B cell (primary cell): ENCODE results near the gene HSD17B4.
"Not testable (repeated sequence)": the region's sequence is repeated elsewhere in the genome, so short reads cannot be mapped to it uniquely, and the experiment has no call there.

Experiments
- EZH2 ChIP-seq: IDR thresholded peaks from 2 replicates; pipeline ENCODE4 v1.6.1; 2012; ENCODE audit warnings: borderline replicate concordance, low read depth, mild to moderate bottlenecking, moderate library complexity, low read length; ENCODE audit not compliant: insufficient read depth, poor library complexity, severe bottlenecking
- TF ChIP-seq, protein P1 (sequence below): fragments of 200-600 bp; IDR thresholded peaks from one replicate; pipeline ENCODE4 v1.8.0; 2022; ENCODE audit warnings: antibody characterized with exemption, mild to moderate bottlenecking

DNA sequence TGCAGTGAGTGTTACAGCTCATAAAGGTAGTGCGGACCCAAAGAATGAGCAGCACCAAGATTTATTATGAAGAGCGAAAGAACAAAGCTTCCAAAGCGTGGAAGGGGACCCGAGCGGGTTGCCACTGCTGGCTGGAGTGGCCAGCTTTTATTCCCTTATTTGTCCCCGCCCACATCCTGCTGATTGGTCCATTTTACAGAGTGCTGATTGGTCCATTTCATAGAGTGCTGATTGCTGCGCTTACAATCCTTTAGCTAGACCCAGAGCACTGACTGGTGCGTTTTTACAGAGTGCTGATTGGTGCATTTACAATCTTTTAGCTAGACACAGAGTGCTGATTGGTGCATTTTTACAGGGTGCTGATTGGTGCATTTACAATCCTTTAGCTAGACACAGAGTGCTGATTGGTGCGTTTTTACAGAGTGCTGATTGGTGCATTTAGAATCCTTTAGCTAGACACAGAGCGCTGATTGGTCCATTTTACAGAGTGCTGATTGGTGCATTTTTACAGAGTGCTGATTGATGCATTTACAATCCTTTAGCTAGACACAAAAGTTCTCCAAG lies 19.5 kb upstream of the HSD17B4 start:
- TF ChIP-seq, protein P1, sequence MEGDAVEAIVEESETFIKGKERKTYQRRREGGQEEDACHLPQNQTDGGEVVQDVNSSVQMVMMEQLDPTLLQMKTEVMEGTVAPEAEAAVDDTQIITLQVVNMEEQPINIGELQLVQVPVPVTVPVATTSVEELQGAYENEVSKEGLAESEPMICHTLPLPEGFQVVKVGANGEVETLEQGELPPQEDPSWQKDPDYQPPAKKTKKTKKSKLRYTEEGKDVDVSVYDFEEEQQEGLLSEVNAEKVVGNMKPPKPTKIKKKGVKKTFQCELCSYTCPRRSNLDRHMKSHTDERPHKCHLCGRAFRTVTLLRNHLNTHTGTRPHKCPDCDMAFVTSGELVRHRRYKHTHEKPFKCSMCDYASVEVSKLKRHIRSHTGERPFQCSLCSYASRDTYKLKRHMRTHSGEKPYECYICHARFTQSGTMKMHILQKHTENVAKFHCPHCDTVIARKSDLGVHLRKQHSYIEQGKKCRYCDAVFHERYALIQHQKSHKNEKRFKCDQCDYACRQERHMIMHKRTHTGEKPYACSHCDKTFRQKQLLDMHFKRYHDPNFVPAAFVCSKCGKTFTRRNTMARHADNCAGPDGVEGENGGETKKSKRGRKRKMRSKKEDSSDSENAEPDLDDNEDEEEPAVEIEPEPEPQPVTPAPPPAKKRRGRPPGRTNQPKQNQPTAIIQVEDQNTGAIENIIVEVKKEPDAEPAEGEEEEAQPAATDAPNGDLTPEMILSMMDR: not testable (repeated sequence)
- TF ChIP-seq EZH2: not testable (repeated sequence)
